Measurements from ENCODE around the gene ZNF423.

ZNF423 gene

GRCh38 chr16:49497466-49497865, 358.4 kb downstream of the ZNF423 start:
- DNase-seq: no peak

GRCh38 chr16:49496656-49497055, 359.3 kb downstream of the ZNF423 start:
- no peak for DNase-seq

- DNase-seq: no peak
Observed at GRCh38 chr16:49495596-49496355, 360.1 kb downstream of the ZNF423 start.

GRCh38 chr16:49494891-49495566, 360.9 kb downstream of the ZNF423 start:
- no peak for DNase-seq

- DNase-seq: no peak
Observed at GRCh38 chr16:49494474-49494873, 361.4 kb downstream of the ZNF423 start.

GRCh38 chr16:49493836-49494235, 362.1 kb downstream of the ZNF423 start:
- DNase-seq: no peak

GRCh38 chr16:49492896-49493626, 362.9 kb downstream of the ZNF423 start:
- no peak for DNase-seq

GRCh38 chr16:49491771-49492761, 363.8 kb downstream of the ZNF423 start:
- peak; percentile 42 for DNase-seq

- no peak for DNase-seq
Observed at GRCh38 chr16:49491106-49491670, 364.7 kb downstream of the ZNF423 start.

- no peak for DNase-seq
Observed at GRCh38 chr16:49490321-49490705, 365.6 kb downstream of the ZNF423 start.

GRCh38 chr16:49489686-49490320, 366.1 kb downstream of the ZNF423 start:
- DNase-seq: peak; percentile 13

GRCh38 chr16:49488740-49489525, 367.0 kb downstream of the ZNF423 start:
- DNase-seq: no peak

GRCh38 chr16:49488336-49488735, 367.6 kb downstream of the ZNF423 start:
- no peak for DNase-seq

- no peak for DNase-seq
Observed at GRCh38 chr16:49487746-49488145, 368.2 kb downstream of the ZNF423 start.

- no peak for DNase-seq
Observed at GRCh38 chr16:49486400-49486799, 369.5 kb downstream of the ZNF423 start.

GRCh38 chr16:49485663-49486062, 370.2 kb downstream of the ZNF423 start:
- DNase-seq: no peak

- DNase-seq: no peak
Observed at GRCh38 chr16:49484936-49485335, 371.0 kb downstream of the ZNF423 start.

GRCh38 chr16:49484451-49484849, 371.5 kb downstream of the ZNF423 start:
- DNase-seq: no peak

GRCh38 chr16:49483651-49484450, 372.1 kb downstream of the ZNF423 start:
- no peak for DNase-seq

GRCh38 chr16:49483251-49483650, 372.7 kb downstream of the ZNF423 start:
- DNase-seq: no peak

Data from NCI-H1105 (cell line).